HG02981 (cell line): ENCODE measurements around the gene LDAF1.
"Not testable (repeated sequence)": the region's sequence is repeated elsewhere in the genome, so short reads cannot be mapped to it uniquely, and the experiment has no call there.

ENCODE experiments used
- ATAC-seq: cut with Tn5 transposase; IDR thresholded peaks from one replicate; pipeline ENCODE4 v1.9.1; 2021; ENCODE audit warnings: mild to moderate bottlenecking, moderate library complexity; ENCODE audit not compliant: unreplicated experiment

Gene LDAF1

GRCh38 chr16:21194771-21195301 is 36.4 kb downstream of the LDAF1 start:
- no peak for ATAC-seq

- not testable (repeated sequence) for ATAC-seq
Observed at GRCh38 chr16:21195330-21195729, 36.9 kb downstream of the LDAF1 start.

GRCh38 chr16:21197112-21197511 is 38.6 kb downstream of the LDAF1 start:
- ATAC-seq, result no peak

GRCh38 chr16:21197621-21198020 is 39.1 kb downstream of the LDAF1 start:
- ATAC-seq, result no peak

GRCh38 chr16:21199607-21200218 is 41.2 kb downstream of the LDAF1 start:
- ATAC-seq, result no peak

- ATAC-seq, result no peak
Observed at GRCh38 chr16:21203155-21203797, 44.8 kb downstream of the LDAF1 start.

GRCh38 chr16:21205303-21205702 is 46.8 kb downstream of the LDAF1 start:
- ATAC-seq, result no peak

GRCh38 chr16:21206550-21206949 is 48.1 kb downstream of the LDAF1 start:
- ATAC-seq, result no peak

- no peak for ATAC-seq
Observed at GRCh38 chr16:21208446-21209230, 50.2 kb downstream of the LDAF1 start.

GRCh38 chr16:21211486-21211885 is 53.0 kb downstream of the LDAF1 start, which contains the start of gene ZP2:
Gene ZP2 (minus strand): TSS chr16:21211574. CDS start chr16:21211547, 27 bp downstream.
- ATAC-seq, result no peak

GRCh38 chr16:21214086-21214485 is 55.6 kb downstream of the LDAF1 start:
- ATAC-seq, result no peak

GRCh38 chr16:21217121-21217520 is 58.6 kb downstream of the LDAF1 start:
- no peak for ATAC-seq

GRCh38 chr16:21218153-21218552 is 59.7 kb downstream of the LDAF1 start:
- no peak for ATAC-seq

- no peak for ATAC-seq
Observed at GRCh38 chr16:21219551-21219950, 61.1 kb downstream of the LDAF1 start.

- no peak for ATAC-seq
Observed at GRCh38 chr16:21222495-21223337, 64.2 kb downstream of the LDAF1 start.

- no peak for ATAC-seq
Observed at GRCh38 chr16:21223787-21224186, 65.3 kb downstream of the LDAF1 start.

GRCh38 chr16:21224800-21225199 is 66.3 kb downstream of the LDAF1 start:
- no peak for ATAC-seq

GRCh38 chr16:21226749-21227148 is 68.3 kb downstream of the LDAF1 start:
- no peak for ATAC-seq

GRCh38 chr16:21227866-21228265 is 69.4 kb downstream of the LDAF1 start:
- no peak for ATAC-seq

- ATAC-seq, result no peak
Observed at GRCh38 chr16:21228361-21228872, 69.9 kb downstream of the LDAF1 start.
